ENCODE measurements around the gene UPF1. TPM values are rescaled to one million over a fixed set of nuclear protein-coding genes. Genes with fewer than 3 reads are reported as not detected.

UPF1 gene
- total and polyA plus RNA-seq, 2 of the 13 experiments (the other 11 are each of a cell fraction or from before 2014, with no cell fraction given), result 16.9 to 41.8 TPM

GRCh38 chr19:18878858-18879578 is 47.3 kb downstream of the UPF1 start:
- FAIRE-seq, result no peak
- Histone ChIP-seq H3K9me3 (ENCODE audit: low read length) (no peaks in the 10 kb centered on the region), H3K79me2 (ENCODE audit: insufficient read depth, low read length) (no peaks in the 10 kb centered on the region), H3K4me3 (replicated peaks in 1 of 3; ENCODE audit: insufficient read depth in 1 of 3, low read depth in 2 of 3, low read length in 3 of 3) (no peak overlapping the region), H3K36me3 (replicated peaks in 1 of 2; ENCODE audit: control insufficient read depth in 1 of 2, insufficient read depth in 2 of 2, low read length in 2 of 2) (peaks cover 2 to 5% of the 10 kb centered on the region in 2 experiments; a peak in 2 of 5 replicates), H3K27me3 (ENCODE audit: control insufficient read depth in 1 of 2, insufficient read depth in 2 of 2, low read length in 2 of 2) (no peaks in the 10 kb centered on the region), H3K4me2 (ENCODE audit: low read depth, low read length) (no peak overlapping the region), H3K9ac (ENCODE audit: insufficient read depth, low read depth, low read length) (no peak overlapping the region), H4K20me1 (ENCODE audit: insufficient read depth, low read length) (no peaks in the 10 kb centered on the region), H3K4me1 (ENCODE audit: insufficient read depth, low read length) (peaks cover 10% of the 10 kb centered on the region), H3K27ac (ENCODE audit: extremely low read length, insufficient read depth, low read length) (no peak overlapping the region), H2AFZ (ENCODE audit: low read length) (no peak overlapping the region)
- BruUV-seq (replicated peaks), result no TSS peak
- ChIA-PET CTCF (ENCODE audit: low intra/inter-chr PET ratio, low total read pairs) (no interaction called here), POLR2A (interaction anchor here (1.4 kb wide), 1 partner anchor 40 kb away, joined by 3 read pairs; the partner anchor contains the start of gene COPE)
- in situ Hi-C loops (cut with HindIII; ENCODE audit: extremely low pct_ligation_motif_present, low pct_unique_long_range_greater_than_20kb) (no loop called here), intact Hi-C loops (cut with micrococcal nuclease; ENCODE audit: unreplicated experiment) (no loop called here)
- DNase-seq (ENCODE audit: low spot score), result no peak
- ATAC-seq, result peak; percentile 5; the same call in 2 of the 3 replicates
- 93% methylated on average over 24 of the region's 34 CpGs for WGBS (ENCODE audit: low lambda C conversion rate)
- no peak for TF ChIP-seq ATF4 (CRISPR knock-in tag; IDR thresholded peaks at IDR 0.05)

- Histone ChIP-seq H3K4me1 (ENCODE audit: insufficient read depth, low read length) (peaks cover 3% of the 10 kb centered on the region), H3K9me3 (ENCODE audit: low read length) (no peaks in the 10 kb centered on the region), H3K36me3 (replicated peaks in 1 of 2; ENCODE audit: control insufficient read depth in 1 of 2, insufficient read depth in 2 of 2, low read length in 2 of 2) (peaks cover 2 to 5% of the 10 kb centered on the region in 2 experiments; a peak in 2 of 5 replicates), H3K27ac (ENCODE audit: extremely low read length, insufficient read depth, low read length) (no peak overlapping the region), H3K4me2 (ENCODE audit: low read depth, low read length) (no peak overlapping the region), H3K9ac (ENCODE audit: insufficient read depth, low read depth, low read length) (no peak overlapping the region), H3K27me3 (ENCODE audit: control insufficient read depth in 1 of 2, insufficient read depth in 2 of 2, low read length in 2 of 2) (no peaks in the 10 kb centered on the region), H2AFZ (ENCODE audit: low read length) (no peak overlapping the region), H4K20me1 (ENCODE audit: insufficient read depth, low read length) (no peaks in the 10 kb centered on the region), H3K79me2 (ENCODE audit: insufficient read depth, low read length) (no peaks in the 10 kb centered on the region), H3K4me3 (replicated peaks in 1 of 3; ENCODE audit: insufficient read depth in 1 of 3, low read depth in 2 of 3, low read length in 3 of 3) (no peak overlapping the region)
- ChIA-PET CTCF (ENCODE audit: low intra/inter-chr PET ratio, low total read pairs) (no interaction called here), POLR2A (interaction anchor here (1.4 kb wide), 1 partner anchor 39 kb away, joined by 3 read pairs; the partner anchor contains the start of gene COPE)
- peak; percentile 49 for ATAC-seq
- WGBS (ENCODE audit: low lambda C conversion rate), result 65% methylated on average over 9 of the region's 13 CpGs
- DNase-seq (ENCODE audit: low spot score), result no peak
- in situ Hi-C loops (cut with HindIII; ENCODE audit: extremely low pct_ligation_motif_present, low pct_unique_long_range_greater_than_20kb) (no loop called here), intact Hi-C loops (cut with micrococcal nuclease; ENCODE audit: unreplicated experiment) (no loop called here)
- BruUV-seq (replicated peaks), result no TSS peak
- FAIRE-seq, result no peak
- TF ChIP-seq ZFY (CRISPR knock-in tag; IDR thresholded peaks at IDR 0.05) (no peak), IRF1 (CRISPR knock-in tag; IDR thresholded peaks at IDR 0.05; ENCODE audit: low read depth) (no peak), KLF16 (CRISPR knock-in tag; IDR thresholded peaks at IDR 0.05) (no peak), BATF2 (CRISPR knock-in tag; IDR thresholded peaks at IDR 0.05) (no peak), ZNF570 (CRISPR knock-in tag; IDR thresholded peaks at IDR 0.05; ENCODE audit: borderline replicate concordance) (no peak), UBTF (CRISPR knock-in tag; IDR thresholded peaks at IDR 0.05) (no peak), CREM (IDR thresholded peaks at IDR 0.05) (no peak), CREM (CRISPR knock-in tag; IDR thresholded peaks at IDR 0.05) (no peak), BRD4 (CRISPR knock-in tag; IDR thresholded peaks at IDR 0.05) (no peak), GATAD1 (CRISPR knock-in tag; IDR thresholded peaks at IDR 0.05) (no peak)
Observed at GRCh38 chr19:18879579-18880373, 48.0 kb downstream of the UPF1 start.

Measured in HepG2 (cell line).